AG10803 (cell line): ENCODE results near the gene MALRD1.
"Not testable (repeated sequence)": the region's sequence is repeated elsewhere in the genome, so short reads cannot be mapped to it uniquely, and the experiment has no call there.

Experiments used
- DNase-seq: peaks from one replicate; pipeline ENCODE4 v3.0.0; 2010; ENCODE audit warnings: low read depth
- H3K4me3 ChIP-seq: 2 replicates; pipeline ENCODE4 v1.5.1; 2011; ENCODE audit warnings: mild to moderate bottlenecking, low read length, control low read depth
- TF ChIP-seq, protein P1 (sequence below): conservative IDR thresholded peaks from 2 replicates; pipeline ENCODE4 v1.5.1; 2011; ENCODE audit warnings: mild to moderate bottlenecking, low read length, control low read depth, inconsistent platforms

Gene MALRD1

DNA sequence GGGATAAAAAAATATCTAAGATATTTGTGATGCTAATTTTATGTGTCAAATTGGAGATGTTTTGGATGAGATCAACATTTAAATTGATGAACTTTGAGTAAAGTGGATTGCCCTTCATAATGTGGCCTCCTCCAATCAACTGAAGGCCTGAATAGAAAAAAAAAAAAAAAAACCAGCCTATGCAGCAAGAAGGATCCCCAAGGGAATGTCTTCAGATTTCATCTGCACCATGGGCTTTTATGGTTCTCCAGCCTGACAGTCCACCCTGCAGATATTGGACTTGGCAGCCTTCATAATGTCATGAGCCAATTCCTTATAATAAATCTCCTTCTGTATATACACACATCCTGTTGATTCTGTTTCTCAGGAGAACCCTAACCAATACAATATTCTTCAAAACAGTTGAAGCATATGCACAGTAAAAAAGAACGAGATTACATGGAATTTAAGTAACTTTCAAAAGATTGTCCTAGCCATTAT, 450.7 kb downstream of the MALRD1 start:
- H3K4me3 ChIP-seq: no peak overlapping the region
- DNase-seq: no peak
- TF ChIP-seq, protein P1, sequence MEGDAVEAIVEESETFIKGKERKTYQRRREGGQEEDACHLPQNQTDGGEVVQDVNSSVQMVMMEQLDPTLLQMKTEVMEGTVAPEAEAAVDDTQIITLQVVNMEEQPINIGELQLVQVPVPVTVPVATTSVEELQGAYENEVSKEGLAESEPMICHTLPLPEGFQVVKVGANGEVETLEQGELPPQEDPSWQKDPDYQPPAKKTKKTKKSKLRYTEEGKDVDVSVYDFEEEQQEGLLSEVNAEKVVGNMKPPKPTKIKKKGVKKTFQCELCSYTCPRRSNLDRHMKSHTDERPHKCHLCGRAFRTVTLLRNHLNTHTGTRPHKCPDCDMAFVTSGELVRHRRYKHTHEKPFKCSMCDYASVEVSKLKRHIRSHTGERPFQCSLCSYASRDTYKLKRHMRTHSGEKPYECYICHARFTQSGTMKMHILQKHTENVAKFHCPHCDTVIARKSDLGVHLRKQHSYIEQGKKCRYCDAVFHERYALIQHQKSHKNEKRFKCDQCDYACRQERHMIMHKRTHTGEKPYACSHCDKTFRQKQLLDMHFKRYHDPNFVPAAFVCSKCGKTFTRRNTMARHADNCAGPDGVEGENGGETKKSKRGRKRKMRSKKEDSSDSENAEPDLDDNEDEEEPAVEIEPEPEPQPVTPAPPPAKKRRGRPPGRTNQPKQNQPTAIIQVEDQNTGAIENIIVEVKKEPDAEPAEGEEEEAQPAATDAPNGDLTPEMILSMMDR: no peak

DNA sequence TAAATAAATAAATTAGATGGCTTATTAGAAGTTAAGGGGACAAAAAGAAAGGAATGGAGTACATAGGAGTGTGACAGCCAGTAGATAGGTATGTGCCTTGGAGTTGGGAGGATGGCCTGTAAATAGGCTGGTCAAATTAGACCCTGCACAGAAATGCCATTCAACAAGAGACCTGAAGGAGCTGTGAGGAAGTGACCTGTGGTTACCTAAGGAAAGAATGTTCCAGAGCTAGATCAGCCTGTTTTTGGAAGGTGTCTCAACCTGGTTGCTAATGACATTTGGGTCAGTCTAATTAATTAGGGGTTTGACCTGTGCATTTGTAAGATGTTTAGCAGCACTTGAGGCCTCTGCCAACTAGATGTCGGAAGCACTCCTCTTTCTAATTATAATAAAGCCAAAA, 452.4 kb downstream of the MALRD1 start:
- DNase-seq: no peak
- TF ChIP-seq, protein P1: no peak
- H3K4me3 ChIP-seq: no peak overlapping the region

DNA sequence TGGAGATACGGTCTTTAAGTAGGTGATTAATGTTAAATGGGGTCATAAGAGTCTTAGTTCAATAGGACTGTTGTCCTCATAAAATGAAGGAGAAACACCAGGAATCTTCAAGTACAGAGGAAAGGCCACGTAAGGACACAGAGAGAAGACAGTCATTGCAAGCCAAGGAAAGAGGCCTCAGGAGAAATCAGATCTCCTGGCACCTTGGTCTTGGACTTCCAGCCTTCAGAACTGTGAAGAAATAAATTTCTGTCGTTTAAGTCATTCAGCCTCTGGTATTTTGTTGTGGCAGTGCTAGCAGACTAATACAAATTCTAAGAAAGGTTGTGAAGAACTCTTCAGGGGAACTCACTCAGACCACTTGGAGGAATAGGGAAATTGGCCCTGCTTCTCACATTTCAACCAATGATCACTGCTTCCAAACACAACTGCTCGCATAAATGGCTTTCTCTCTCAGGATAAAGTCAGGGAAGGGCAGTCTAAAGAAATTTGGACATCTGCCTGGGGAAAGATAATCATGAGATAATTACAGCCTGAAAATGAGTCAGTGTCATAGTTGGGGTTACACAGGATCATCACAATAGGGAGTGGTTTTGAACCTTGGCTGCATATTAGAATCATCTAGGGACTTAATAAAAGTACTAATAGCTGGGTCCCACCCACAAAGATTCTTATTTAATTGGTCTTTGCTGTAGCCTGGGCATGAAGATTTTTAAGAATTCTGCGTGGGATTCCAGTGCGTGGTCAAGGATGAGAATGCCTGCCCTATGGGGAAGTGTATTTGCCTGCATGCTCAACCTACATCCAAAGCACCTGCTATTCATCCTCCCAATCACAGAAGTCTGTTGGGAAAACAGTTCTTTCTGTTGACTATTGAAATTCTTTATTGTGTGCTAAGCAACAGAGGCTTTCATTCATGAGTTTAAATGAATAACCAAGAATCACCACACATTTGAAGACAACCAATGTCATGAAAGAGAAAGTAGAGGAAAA, 457.0 kb downstream of the MALRD1 start:
- DNase-seq: no peak
- no peak overlapping the region for H3K4me3 ChIP-seq
- TF ChIP-seq, protein P1: no peak

DNA sequence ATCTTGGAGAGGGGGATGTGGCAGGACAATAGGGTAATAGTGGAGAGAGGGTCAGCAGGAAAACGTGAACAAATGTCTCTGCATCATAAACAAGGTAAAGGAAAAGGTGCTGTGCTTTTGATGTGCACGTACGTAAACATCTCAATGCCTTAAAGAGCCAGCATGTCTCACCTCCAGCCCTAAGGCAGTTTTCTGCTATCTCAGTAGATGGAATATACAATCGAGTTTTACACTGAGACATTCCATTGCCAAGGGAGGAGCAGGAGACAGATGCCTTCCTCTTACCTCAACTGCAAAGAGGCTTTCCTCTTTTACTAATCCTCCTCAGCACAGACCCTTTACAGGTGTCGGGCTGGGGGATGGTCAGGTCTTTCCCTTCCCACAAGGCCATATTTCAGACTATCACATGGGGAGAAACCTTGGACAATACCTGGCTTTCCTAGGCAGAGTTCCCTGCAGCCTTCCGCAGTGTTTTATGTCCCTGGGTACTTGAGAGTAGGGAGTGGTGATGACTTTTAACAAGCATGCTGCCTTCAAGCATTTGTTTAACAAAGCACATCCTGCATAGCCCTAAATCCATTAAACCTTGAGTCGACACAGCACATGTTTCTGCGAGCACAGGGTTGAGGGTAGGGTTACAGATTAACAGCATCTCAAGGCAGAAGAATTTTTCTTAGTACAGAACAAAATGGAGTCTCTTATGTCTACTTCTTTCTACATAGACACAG, 461.6 kb downstream of the MALRD1 start:
- DNase-seq, H3K4me3 ChIP-seq: not testable (repeated sequence)

DNA sequence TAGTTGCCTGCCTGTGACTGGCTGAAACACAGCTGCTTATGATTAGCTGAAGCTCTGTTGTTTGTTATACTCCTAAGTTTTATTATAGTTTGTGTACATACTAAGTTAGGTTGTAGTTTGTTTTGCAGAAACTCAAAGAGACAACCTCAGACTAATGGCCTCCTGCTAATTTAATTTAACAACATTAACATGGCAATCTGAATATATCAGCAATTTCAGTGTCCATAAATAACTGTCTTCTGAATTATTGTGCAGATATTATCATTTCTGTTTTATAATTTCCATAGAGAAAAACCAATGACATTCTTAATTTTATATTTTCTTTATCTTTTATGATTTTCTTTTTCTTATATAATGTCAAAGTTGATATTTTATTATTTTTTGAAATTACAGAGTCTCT, 469.5 kb downstream of the MALRD1 start:
- no peak overlapping the region for H3K4me3 ChIP-seq
- TF ChIP-seq, protein P1: no peak
- no peak for DNase-seq

DNA sequence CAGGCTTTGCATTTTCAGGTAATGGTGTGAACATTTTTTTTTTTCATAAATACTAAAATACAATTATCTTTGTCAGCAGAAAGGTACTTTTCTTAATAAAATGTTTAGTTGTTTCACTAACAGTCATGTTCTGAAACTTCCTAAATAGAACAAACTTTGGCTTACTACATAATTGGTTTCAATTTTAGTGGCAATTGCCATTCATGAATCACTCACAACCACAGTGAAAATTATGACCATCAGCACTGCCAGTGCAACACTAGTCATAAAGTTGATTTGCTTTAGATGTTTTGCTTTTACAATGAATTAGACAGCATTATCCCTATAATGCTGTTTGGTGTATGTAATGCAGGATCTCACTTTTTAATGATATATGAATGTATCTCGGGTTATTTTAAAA, 470.0 kb downstream of the MALRD1 start:
- DNase-seq: no peak
- no peak overlapping the region for H3K4me3 ChIP-seq
- TF ChIP-seq, protein P1: no peak

DNA sequence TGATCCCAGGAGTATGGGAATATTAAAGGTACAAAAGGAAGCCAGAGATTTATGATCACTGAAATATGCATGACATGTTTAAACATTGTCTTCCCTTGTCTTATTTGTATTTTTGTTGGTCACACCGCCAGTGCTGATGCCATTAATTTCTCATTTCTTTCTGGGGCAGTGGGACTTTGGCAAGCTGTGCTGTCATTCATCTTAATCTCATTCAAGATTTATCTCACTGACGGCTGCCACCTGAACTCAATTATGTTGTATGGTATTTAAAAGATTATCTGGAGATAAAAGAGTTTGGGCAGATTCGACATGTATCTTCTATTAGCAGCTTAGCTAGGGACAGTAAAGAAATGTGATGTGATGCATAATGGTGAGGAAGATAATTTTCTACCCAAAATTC, 482.7 kb downstream of the MALRD1 start:
- DNase-seq: no peak
- TF ChIP-seq, protein P1: no peak
- no peak overlapping the region for H3K4me3 ChIP-seq
